ENCODE measurements around the gene CCDC15.
"Not testable (repeated sequence)": the region's sequence is repeated elsewhere in the genome, so short reads cannot be mapped to it uniquely, and the experiment has no call there.

Gene CCDC15

DNA sequence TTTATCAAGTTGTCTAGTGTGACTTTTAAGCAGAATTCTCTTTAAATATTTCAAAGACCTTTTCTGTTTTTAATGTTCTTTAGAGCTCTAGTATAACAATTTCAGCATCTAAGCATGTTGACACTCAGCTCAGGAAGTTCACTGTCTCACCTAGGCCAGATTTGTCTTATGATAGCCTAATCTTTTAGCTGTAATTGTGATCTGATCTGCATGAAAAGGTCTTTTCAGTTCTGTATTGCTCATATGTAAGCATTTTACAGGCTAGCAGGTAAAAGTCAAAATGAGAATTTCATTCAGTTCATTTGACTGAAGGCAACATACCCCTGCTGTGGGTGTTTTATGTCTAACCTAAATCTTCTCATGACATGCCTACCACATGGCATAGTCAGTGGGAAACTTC lies 62.4 kb downstream of the CCDC15 start:
- no peak for DNase-seq

DNA sequence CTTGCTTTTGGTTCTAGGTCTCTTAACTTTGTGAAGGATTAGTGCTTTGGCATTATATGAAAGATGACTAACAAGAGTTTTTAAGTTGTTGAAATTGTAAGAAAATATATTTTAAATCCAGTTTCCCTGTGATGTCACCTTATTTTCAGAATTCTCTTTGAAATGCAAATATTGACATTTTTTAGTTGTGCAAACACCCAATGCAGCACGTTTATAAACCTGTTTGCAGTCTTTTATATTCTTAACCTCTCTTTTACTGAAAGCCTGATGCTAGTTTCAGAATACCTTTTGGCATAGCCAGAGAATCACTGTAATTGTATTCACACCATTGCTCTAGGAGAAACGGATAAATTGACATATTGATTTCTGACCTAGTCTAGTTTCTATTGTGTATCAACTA lies 66.3 kb downstream of the CCDC15 start:
- no peak for DNase-seq

DNA sequence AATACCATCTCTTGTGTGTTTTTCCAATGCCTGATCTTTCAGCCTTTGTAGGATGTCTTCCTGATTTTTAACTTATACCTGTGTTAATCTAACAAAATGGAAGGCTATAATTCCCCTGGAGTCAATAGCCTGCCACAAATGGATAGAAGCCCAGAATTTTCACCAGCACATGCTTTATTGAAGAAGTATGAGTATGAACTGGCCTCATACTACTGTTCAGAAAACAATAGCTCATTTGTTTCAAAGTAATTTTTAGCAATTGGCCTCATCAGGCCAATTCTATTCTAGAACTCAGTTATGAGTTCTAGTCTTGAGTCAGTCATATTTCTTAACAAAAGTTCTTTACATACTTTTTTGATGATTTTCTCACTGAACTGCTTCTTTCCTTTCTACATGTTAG lies 68.5 kb downstream of the CCDC15 start:
- no peak for DNase-seq

DNA sequence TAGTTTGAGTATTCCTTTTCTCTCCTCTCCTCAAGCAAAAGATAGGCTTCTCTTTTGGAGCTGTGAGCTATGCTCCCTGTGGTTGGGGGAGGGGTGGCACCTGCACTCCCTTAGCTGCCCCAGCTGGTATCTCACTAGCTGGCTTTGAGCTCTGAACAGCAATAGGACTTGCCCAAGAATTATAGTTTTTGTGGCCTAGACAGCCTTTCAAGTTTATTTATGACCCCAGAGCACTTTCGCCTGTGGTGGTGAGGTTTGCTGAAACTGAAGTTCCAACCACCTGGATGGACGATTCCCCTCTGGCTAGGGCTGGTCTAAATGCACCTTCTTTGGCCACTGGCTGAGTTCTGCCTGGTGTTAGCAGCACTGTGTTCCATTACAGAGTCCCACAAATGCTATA lies 72.0 kb downstream of the CCDC15 start:
- DNase-seq, result no peak

DNA sequence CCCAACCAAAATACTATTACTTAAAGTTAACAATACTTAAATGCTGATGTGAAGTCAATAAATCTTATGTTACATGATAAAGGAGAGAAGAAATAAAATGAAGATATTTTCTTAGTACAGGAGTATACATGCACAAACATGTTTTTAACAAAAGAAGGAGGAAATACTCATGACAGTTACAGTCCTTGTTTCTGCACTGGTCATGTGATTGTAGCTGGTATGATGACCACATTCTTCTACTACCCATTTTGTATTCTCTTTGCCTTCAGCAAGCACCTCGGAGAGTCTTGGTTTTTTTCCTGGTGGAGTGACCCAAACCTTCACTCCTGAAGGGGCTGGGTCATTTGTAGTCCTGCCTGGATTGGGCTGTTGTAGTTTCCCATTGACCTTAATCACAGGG lies 75.4 kb downstream of the CCDC15 start:
- not testable (repeated sequence) for DNase-seq

DNA sequence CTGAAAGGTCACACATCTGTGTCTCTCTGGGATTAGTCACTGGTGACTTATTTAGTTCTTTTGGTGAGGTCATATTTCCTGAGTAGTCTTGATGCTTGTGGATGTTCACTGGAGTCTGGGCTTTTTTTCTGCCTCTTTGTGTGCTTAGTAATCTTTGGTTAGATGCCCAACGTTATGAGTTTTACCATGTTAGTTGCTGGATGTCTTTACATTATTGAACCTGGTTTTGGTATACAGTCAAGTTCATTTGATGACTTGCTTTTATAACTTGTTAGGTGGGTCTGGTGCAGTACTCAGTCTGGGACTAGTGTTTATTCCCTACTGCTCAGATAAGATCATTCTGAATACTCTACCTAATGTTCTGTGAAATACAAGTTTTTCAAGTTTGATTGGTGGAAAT lies 82.9 kb downstream of the CCDC15 start:
- no peak for DNase-seq

DNA sequence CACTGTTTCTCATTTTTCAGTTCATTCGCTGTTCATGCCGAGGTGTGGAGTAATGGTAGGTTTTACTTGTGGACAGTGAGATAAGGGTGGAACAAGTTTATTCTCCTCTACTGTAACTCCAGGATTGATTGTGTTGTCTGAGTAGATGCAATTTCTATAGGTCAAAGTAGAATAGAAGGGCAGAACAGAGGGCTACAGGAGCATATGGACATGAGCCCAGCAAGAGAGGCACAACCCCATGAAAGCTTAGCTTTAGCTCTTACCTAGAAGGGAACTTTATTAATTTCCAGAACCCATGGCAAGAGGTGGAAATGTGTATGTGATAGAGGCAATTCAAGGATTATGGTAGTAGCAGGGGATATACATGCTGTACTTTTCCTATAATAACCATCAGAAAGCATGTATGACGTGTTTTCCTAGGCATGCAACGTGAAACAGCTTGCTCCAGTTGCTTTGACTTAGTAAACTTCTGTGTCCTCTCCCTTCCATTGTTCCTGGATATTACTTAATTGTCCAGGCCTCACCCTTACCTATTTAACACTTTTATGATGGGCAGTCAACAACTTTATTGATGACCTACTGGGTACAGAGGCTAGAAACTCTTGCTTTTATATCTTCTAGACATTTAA lies 95.3 kb downstream of the CCDC15 start:
- DNase-seq, result no peak

DNA sequence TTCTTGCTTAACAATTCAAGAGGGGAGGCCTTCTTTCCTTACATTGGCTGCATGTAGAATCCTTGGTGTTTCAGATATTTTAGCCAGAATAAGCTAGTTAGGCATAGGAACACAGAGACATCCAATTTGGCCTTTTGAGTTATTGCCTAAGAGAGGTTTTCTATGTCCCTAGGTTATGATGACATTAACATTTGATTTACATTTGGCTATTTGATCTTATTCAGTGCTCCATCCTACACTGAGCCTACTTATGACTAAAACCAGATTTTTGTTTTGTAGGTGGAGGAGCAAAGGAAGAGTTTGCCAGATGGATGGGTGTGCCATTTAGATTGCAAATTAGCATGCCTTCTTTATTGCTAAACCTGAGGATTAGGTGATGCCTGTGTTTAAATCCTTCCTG lies 98.0 kb downstream of the CCDC15 start:
- no peak for DNase-seq

DNA sequence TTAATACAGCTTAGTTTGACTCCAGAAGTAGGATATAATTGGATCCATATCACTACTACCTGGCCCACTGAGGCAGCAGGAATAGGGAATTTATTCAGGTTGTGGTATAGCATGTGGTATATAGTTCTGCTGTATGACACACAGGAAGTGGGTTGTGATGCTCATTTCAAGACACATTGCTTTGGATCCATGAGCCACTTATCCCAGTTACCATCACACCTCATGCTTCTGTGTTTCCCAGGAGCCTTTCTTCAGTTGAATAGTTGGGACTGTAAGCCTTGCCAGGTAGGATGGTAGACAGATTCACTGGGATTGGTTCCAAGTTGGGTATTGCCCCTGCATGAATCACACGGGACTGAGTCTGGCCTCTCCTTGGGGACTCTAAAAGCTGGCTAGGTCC lies 99.2 kb downstream of the CCDC15 start:
- no peak for DNase-seq

DNA sequence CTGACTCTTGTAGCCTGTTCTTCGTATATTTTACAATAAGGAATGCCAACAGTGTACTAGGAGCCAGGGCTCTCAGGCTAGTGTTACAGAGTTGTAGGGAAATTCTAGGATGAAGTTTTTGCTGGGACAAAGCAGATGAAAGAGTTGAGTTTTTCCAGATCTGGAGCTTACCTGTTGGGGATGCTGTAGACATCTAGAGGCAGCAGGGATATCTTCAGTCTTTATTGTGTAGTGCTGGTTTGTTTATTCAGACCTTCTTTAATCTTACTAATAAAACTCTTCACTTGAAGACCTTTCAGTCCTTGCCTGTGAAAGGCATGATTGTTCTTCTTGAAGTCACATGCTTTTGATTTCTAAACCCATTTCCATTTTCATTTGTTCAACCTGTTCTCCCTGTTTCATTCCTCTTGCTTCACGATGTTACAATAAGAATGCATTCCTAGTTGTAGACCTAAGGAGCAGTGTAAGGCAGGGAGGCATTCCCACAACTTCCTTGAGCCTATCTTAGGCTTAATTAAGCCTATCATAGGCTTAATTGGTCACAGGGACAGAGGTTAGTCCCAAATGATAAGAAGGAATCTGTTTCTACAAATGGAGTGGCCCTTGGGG lies 101.2 kb downstream of the CCDC15 start:
- DNase-seq, result no peak

DNA sequence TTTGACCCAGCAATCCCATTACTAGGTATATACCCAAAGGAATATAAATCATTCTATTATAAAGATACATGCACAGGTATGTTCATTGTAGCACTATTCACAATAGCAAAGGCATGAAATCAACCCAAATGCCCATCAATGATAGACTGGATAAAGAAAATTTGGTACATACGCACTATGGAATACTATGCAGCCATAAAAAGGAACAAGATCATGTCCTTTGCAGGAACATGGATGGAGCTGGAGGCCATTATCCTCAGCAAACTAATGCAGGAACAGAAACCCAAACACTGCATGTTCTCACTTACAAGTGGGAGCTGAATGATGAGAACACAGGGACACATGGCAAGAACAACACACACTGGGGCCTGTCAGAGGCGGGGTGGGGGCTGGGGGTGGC lies 102.1 kb downstream of the CCDC15 start:
- not testable (repeated sequence) for DNase-seq

DNA sequence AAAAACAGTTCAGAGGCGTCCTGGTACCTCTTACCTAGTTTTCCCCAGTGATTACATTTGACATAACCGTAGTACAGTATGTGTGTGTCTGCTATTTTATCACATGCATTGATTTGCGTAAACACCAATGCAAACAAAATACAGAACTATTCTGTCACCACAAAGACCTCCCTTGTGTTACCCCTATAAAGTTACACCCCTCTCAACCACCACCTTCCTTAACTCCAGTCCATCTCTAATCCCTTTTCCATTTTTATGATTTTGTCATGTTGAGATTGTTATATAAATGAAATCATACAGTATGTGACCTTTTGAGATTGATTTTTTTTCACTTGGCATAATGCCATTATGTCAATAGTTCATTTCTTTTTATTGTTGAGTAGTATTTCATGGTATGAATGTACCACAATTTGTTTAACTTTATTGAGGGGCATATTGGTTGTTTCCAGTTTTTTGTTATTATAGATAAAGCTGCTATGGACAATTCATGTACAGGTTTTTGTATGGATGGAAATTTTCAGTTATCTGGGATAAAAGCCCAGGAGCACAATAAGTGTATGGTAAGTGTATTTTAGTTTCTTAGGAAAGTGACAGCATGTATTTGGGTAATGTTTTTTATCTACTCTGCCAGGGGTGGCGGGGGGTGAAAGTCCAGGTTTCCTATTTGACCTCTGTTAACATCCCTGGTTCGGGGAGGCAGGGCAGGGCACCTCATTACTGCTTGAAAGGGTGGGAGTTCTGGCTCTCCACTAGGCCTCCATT lies 103.1 kb downstream of the CCDC15 start:
- no peak for DNase-seq

DNA sequence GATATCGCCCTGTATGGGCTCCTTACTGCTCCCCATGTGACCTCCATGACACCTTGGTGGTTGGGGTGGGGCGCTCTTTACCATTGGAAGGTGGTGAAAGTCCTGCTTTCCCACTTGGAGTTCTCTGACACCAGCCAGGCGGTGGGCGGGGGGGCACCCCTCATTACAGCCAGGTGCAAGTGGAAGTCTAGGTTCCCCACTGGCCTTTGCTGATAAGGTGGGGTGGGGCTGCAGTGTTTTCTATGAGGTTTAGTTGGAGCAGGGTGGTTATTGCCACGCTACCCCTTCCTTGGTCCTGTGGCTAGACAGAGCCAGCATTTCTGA lies 103.7 kb downstream of the CCDC15 start:
- no peak for DNase-seq

DNA sequence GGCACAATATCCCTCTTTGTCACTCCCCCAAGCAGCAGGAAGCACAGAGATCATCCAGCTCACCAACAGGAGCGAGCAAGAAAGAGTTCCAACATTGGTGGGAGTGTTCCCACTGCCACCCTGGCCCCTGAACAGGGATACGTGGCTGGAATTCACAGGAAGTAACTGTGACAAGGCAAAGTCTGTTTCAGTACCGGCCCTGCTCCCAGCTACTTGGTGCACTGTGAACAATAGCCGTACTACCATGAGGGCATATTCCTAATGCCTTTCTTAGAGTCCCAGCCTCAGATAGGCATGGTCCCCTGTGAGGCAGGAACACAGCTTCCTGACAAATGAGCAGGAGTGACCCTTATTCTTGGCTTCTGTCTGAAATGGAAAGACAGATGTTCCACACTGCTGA lies 107.3 kb downstream of the CCDC15 start:
- no peak for DNase-seq

DNA sequence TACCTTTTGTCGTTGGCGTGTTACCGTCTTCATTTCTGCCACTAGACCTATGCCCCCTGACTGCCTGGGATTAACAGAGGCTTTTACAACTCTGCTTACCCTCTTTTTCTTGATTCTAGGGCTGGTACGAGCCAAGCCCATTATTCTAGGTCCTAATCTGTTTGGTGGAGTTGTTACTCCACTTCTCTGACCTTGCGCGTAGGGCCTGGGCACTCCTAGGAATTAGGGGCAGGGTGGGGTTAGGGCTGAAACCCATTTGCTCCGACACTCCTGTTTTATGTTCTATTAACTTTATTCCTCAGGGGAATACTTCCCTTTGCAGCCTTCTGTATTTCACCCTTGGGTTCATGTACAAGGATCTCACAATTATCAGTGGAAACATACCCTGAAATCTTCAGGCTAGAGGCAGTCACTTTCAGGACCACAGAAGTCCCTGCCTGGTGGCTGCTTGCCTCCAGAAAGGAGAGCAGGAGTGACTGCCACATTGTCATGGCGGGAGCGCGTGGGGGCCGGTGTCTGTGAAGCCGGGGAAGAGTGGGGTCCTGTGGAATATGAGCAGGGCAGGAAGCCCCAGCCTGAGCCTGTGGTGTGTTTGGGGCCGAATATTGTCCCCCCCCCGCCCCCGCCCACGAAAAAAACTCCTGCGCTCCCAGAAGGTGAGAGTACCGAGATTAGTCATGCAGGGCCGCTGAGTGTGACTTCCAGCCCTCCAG lies 108.4 kb downstream of the CCDC15 start:
- DNase-seq, result no peak

DNA sequence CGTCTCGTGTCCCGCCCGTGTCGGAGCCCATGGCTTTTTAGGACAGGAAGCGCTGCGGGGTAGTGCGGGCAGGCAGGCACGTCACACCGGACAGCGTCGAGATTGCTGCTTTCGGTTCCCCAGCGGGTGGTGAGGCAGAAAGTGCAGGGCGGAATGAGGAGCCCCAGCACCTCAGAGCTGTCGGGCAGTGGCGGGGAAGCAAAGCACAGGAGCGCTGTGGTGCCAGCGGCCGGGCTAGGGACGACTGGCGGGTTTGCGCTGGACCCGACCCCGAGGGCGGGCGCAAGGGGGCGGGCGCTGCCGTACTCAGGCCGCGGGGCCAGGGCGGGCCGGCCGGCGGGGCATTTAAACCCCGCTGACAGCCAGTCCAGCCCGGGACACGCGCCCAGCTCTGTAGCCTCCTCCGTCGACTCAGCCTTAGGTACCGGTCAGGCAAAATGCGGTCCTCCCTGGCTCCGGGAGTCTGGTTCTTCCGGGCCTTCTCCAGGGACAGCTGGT lies 109.0 kb downstream of the CCDC15 start, which contains the start of gene SLC37A2:
SLC37A2 (plus strand) TSS at position 375 of the 498 bp plus-strand sequence; CDS start at position 438, 63 bp downstream.
- DNase-seq, result peak; percentile 45

DNA sequence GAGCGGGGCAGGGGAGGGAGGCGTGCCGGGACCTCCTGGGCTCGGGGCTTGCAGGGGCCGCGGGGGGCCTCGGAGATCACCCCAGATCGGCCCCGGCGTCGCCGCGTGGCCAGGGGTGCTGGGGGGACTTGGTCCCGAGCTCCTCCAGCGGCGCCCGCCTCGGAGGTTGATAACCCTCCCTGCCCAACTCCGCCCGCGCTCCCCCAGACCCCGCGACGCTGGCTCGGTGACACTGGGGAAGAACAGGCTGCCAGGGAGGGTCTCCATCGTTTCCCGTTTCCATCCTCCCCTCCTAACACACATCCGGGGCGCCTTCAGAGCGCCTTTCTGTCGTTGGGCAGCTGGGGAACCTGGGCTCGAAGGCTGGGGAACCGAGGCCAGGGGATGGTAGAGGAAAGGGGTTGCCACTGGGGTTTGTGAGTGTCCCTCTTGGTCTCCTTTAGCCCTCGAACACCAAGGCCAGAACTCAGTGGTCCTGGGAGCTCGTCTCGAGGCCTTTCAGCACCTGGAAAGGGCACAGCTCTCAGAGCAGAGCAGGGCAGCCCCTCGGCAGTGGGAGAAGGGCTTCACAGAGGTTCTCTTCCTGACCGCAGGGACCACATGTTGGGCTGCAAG lies 109.5 kb downstream of the CCDC15 start:
- DNase-seq, result no peak

DNA sequence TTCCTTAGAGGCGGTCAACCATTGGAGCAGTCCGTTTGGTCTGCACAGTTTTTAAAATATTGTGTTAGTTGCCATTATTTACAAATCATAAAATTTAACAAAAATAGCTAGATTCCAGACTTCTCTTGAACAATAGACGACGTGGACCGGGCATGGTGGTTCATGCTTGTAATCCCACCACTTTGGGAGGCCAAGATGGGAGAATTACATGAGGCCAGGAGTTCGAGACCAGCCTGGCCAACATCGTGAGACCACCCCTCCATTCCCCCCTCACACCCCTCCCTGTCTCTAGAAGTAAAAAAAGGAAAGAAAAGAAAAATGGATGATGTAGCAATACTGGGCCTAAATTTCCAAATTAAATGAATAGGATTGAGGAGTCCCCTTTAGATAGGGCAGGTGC lies 110.1 kb downstream of the CCDC15 start:
- no peak for DNase-seq

DNA sequence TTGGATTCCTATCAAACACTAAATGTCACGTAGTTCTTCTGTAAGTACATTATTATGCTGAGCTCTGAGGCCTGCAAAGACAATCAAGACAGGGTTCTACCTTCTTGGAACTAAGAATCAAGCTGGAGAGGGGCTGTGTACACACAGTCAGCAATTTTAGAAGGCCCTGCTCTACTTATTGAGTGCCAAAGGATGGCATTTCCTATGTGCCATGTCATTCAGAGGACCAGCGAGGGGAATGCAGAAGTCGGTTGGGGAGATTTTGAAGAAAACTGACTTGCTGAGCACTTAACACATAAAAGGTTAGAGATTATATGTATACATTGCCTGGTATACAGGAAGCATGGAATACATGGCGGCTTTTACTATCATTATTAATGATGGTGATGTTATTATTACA lies 114.4 kb downstream of the CCDC15 start:
- DNase-seq, result no peak

DNA sequence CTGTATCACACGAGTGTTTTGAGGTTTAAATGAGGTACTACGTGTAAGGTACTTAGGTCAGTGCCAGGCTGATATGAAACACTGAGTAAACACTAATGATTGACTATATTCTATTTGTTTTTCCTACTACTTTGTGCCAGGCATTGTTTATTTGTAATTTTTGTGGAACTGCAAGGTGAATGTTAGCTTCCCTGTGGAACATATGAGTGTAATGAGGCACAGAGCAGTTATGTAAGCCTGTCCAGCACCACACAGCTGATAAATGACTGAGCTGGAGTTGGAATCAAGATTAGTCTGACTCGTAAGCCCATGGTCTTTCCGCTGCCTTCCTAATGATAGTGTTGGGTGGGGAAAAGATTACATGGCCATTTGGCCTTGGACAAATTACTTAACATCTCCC lies 115.0 kb downstream of the CCDC15 start:
- DNase-seq, result no peak

DNA sequence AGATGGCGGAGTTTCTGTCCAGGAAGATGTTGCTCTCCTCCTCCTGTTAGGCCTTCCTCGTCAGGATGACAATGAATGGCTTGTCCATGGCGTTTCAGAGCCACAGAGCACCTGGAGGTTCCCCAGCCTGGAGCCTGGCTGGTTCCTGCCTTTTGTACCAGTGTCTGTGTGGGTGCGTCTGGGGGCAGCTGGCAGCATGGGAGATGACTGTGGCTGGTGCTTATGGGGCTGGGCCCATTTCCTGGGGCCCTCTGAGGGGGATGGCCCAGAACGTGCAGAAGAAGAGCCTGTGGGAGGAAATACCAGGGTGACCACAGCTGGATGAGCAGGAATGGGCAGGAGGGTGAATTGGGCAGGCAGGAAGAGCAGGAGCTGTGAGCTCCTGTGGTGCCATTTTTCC lies 115.8 kb downstream of the CCDC15 start:
- no peak for DNase-seq

DNA sequence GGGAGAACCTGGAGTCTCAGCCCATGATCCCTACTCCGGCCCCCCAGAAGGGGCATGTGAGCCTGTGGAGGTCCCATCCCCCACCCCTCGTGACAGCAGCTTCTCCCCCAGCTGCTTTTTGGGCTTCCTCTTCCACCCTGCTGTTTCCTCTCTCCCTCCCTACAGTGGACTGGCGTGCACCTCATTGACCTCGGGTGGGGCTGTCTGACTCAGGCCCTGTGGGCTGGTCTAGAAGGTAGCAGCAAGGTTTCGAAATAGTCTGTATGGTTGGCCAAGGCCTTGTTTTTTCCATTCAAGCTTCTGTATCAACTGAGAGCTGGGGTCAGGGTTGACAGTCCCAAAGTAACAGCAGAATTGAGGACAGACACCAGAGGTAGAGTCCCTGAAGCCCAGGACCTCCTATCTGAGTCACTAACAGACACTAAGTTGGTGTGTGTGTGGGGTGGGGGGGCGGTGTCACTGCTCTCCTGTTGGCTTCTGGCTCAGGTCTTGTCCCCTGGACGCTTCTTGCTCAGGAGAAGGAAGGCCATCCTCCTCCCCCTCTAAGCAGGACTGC lies 116.8 kb downstream of the CCDC15 start:
- no peak for DNase-seq

DNA sequence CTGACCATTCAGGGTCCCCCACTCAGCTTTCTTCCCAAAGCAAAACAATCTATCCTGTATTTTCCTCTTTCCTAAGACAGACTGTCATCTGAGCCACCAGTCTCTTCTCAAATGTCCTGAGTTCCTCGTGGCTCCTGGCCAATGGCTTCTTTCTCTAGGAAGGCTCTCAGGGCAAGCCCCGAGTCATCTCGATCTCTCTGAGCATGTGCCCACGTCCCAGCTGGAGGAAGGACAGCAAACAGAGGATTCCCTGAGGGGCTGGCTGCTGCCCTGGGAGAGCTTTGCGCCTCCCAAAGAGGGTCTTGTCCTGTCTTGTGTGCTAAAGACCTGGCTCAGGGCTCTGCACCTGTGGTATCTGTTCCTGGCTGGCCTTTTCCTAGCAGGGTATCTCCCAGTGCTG lies 117.4 kb downstream of the CCDC15 start:
- DNase-seq, result no peak
